Activated CD4-positive, alpha-beta T cell treated with anti-CD3 and anti-CD28 coated beads, Interleukin-2, amount 10 ng/mL, durations not matched to agents 24 days and 14 days (primary cell): ENCODE results near the gene GABRG3. TPM values are rescaled to one million over a fixed set of nuclear protein-coding genes. Genes with fewer than 3 reads are reported as not detected.

Experiments
- DNase-seq: peaks from one replicate; pipeline ENCODE4 v3.0.0; 2022
- H3K27ac Mint-ChIP-seq: one replicate; pipeline ENCODE4 v1.8.0; 2022; ENCODE audit warnings: mild to moderate bottlenecking, mixed read lengths
- H3K27me3 Mint-ChIP-seq: one replicate; pipeline ENCODE4 v1.8.0; 2022; ENCODE audit warnings: mixed read lengths
- H3K36me3 Mint-ChIP-seq: one replicate; pipeline ENCODE4 v1.8.0; 2022; ENCODE audit warnings: low read depth, mild to moderate bottlenecking, mixed read lengths
- H3K4me1 Mint-ChIP-seq: one replicate; pipeline ENCODE4 v1.8.0; 2021; ENCODE audit warnings: mixed read lengths
- H3K4me3 Mint-ChIP-seq: one replicate; pipeline ENCODE4 v1.8.0; 2022; ENCODE audit warnings: mild to moderate bottlenecking, moderate library complexity, mixed read lengths
- H3K9me3 Mint-ChIP-seq: one replicate; pipeline ENCODE4 v1.8.0; 2021; ENCODE audit warnings: mixed read lengths
- intact Hi-C: fragments of 100-400 bp; cut with micrococcal nuclease; formaldehyde crosslinking; loops from one replicate; pipeline ENCODE4 v1.15.1; 2023
- total RNA-seq: library from RNA; stranded (reverse); gene quantifications from 2 replicates; pipeline ENCODE4 v1.2.3, GENCODE V29; 2022

GABRG3 gene
- total RNA-seq, 1 donor from 2014 or later, result not detected

- no peak for DNase-seq
- Mint-ChIP-seq H3K4me1 (no peaks in the 10 kb centered on the region), H3K27ac (no peak overlapping the region), H3K9me3 (peaks cover 3% of the 10 kb centered on the region), H3K4me3 (no peak overlapping the region), H3K36me3 (no peaks in the 10 kb centered on the region), H3K27me3 (no peaks in the 10 kb centered on the region)
- intact Hi-C loops, result no loop called here
These were observed 56.2 kb downstream of the GABRG3 start for GRCh38 chr15:27027229-27027628.

- Mint-ChIP-seq H3K4me1 (no peaks in the 10 kb centered on the region), H3K36me3 (no peaks in the 10 kb centered on the region), H3K4me3 (no peak overlapping the region), H3K27me3 (no peaks in the 10 kb centered on the region), H3K9me3 (peaks cover 3% of the 10 kb centered on the region), H3K27ac (no peak overlapping the region)
- intact Hi-C loops, result no loop called here
- DNase-seq, result no peak
These were observed 58.0 kb downstream of the GABRG3 start for GRCh38 chr15:27028858-27029477.

- no peak overlapping the region for H3K27ac Mint-ChIP-seq
- no peaks in the 10 kb centered on the region for H3K4me1 Mint-ChIP-seq
- H3K36me3 Mint-ChIP-seq, result no peaks in the 10 kb centered on the region
- H3K4me3 Mint-ChIP-seq, result no peak overlapping the region
- intact Hi-C loops, result no loop called here
- peaks cover 3% of the 10 kb centered on the region for H3K9me3 Mint-ChIP-seq
- no peaks in the 10 kb centered on the region for H3K27me3 Mint-ChIP-seq
- no peak for DNase-seq
These were observed 65.2 kb downstream of the GABRG3 start for GRCh38 chr15:27036210-27036609.

GRCh38 chr15:27037501-27037900 is 66.5 kb downstream of the GABRG3 start:
- Mint-ChIP-seq H3K27ac (no peak overlapping the region), H3K4me1 (no peaks in the 10 kb centered on the region), H3K36me3 (no peaks in the 10 kb centered on the region), H3K27me3 (no peaks in the 10 kb centered on the region), H3K4me3 (no peak overlapping the region), H3K9me3 (no peaks in the 10 kb centered on the region)
- intact Hi-C loops, result no loop called here
- DNase-seq, result no peak

GRCh38 chr15:27039152-27039551 is 68.2 kb downstream of the GABRG3 start:
- H3K4me1 Mint-ChIP-seq, result no peaks in the 10 kb centered on the region
- intact Hi-C loops, result no loop called here
- no peak overlapping the region for H3K27ac Mint-ChIP-seq
- no peaks in the 10 kb centered on the region for H3K9me3 Mint-ChIP-seq
- no peak for DNase-seq
- no peaks in the 10 kb centered on the region for H3K36me3 Mint-ChIP-seq
- no peak overlapping the region for H3K4me3 Mint-ChIP-seq
- H3K27me3 Mint-ChIP-seq, result no peaks in the 10 kb centered on the region

GRCh38 chr15:27042230-27042629 is 71.2 kb downstream of the GABRG3 start:
- no peaks in the 10 kb centered on the region for H3K9me3 Mint-ChIP-seq
- H3K27me3 Mint-ChIP-seq, result no peaks in the 10 kb centered on the region
- H3K36me3 Mint-ChIP-seq, result no peaks in the 10 kb centered on the region
- intact Hi-C loops, result no loop called here
- H3K4me3 Mint-ChIP-seq, result no peak overlapping the region
- DNase-seq, result no peak
- no peak overlapping the region for H3K27ac Mint-ChIP-seq
- no peaks in the 10 kb centered on the region for H3K4me1 Mint-ChIP-seq

GRCh38 chr15:27042646-27043045 is 71.7 kb downstream of the GABRG3 start:
- no peaks in the 10 kb centered on the region for H3K9me3 Mint-ChIP-seq
- H3K27ac Mint-ChIP-seq, result no peak overlapping the region
- no peak overlapping the region for H3K4me3 Mint-ChIP-seq
- H3K4me1 Mint-ChIP-seq, result no peaks in the 10 kb centered on the region
- H3K36me3 Mint-ChIP-seq, result no peaks in the 10 kb centered on the region
- H3K27me3 Mint-ChIP-seq, result no peaks in the 10 kb centered on the region
- intact Hi-C loops, result no loop called here
- DNase-seq, result no peak

GRCh38 chr15:27043770-27044169 is 72.8 kb downstream of the GABRG3 start:
- Mint-ChIP-seq H3K27me3 (no peaks in the 10 kb centered on the region), H3K9me3 (no peaks in the 10 kb centered on the region), H3K4me3 (no peak overlapping the region), H3K4me1 (no peaks in the 10 kb centered on the region), H3K27ac (no peak overlapping the region), H3K36me3 (no peaks in the 10 kb centered on the region)
- intact Hi-C loops, result no loop called here
- DNase-seq, result no peak

GRCh38 chr15:27045796-27046195 is 74.8 kb downstream of the GABRG3 start:
- intact Hi-C loops, result no loop called here
- no peak for DNase-seq
- Mint-ChIP-seq H3K27me3 (no peaks in the 10 kb centered on the region), H3K4me1 (no peaks in the 10 kb centered on the region), H3K9me3 (no peaks in the 10 kb centered on the region), H3K36me3 (no peaks in the 10 kb centered on the region), H3K27ac (no peak overlapping the region), H3K4me3 (no peak overlapping the region)

- Mint-ChIP-seq H3K4me1 (no peaks in the 10 kb centered on the region), H3K27me3 (no peaks in the 10 kb centered on the region), H3K27ac (no peak overlapping the region), H3K36me3 (no peaks in the 10 kb centered on the region), H3K4me3 (no peak overlapping the region), H3K9me3 (no peaks in the 10 kb centered on the region)
- DNase-seq, result no peak
- intact Hi-C loops, result no loop called here
These were observed 75.9 kb downstream of the GABRG3 start for GRCh38 chr15:27046880-27047279.

- Mint-ChIP-seq H3K4me3 (no peak overlapping the region), H3K9me3 (no peaks in the 10 kb centered on the region), H3K36me3 (no peaks in the 10 kb centered on the region), H3K27me3 (no peaks in the 10 kb centered on the region), H3K4me1 (no peaks in the 10 kb centered on the region), H3K27ac (no peak overlapping the region)
- intact Hi-C loops, result no loop called here
- DNase-seq, result no peak
These were observed 79.2 kb downstream of the GABRG3 start for GRCh38 chr15:27050163-27050562.

GRCh38 chr15:27054426-27054825 is 83.4 kb downstream of the GABRG3 start:
- Mint-ChIP-seq H3K4me1 (no peaks in the 10 kb centered on the region), H3K27me3 (no peaks in the 10 kb centered on the region), H3K36me3 (no peaks in the 10 kb centered on the region), H3K9me3 (no peaks in the 10 kb centered on the region), H3K4me3 (no peak overlapping the region), H3K27ac (no peak overlapping the region)
- no peak for DNase-seq
- intact Hi-C loops, result no loop called here

- no peaks in the 10 kb centered on the region for H3K27me3 Mint-ChIP-seq
- no peaks in the 10 kb centered on the region for H3K4me1 Mint-ChIP-seq
- no peak overlapping the region for H3K27ac Mint-ChIP-seq
- no peaks in the 10 kb centered on the region for H3K9me3 Mint-ChIP-seq
- intact Hi-C loops, result no loop called here
- no peaks in the 10 kb centered on the region for H3K36me3 Mint-ChIP-seq
- H3K4me3 Mint-ChIP-seq, result no peak overlapping the region
- DNase-seq, result no peak
These were observed 87.1 kb downstream of the GABRG3 start for GRCh38 chr15:27057904-27058645.

GRCh38 chr15:27058939-27059338 is 88.0 kb downstream of the GABRG3 start:
- intact Hi-C loops, result no loop called here
- no peaks in the 10 kb centered on the region for H3K36me3 Mint-ChIP-seq
- no peaks in the 10 kb centered on the region for H3K27me3 Mint-ChIP-seq

More at GRCh38 chr15:27058939-27059338, 88.0 kb downstream of the GABRG3 start:
- DNase-seq, result no peak
- H3K9me3 Mint-ChIP-seq, result no peaks in the 10 kb centered on the region
- no peak overlapping the region for H3K27ac Mint-ChIP-seq
- no peak overlapping the region for H3K4me3 Mint-ChIP-seq
- no peaks in the 10 kb centered on the region for H3K4me1 Mint-ChIP-seq
